Esophagus mucosa (tissue), 1 donor: ENCODE data around the gene SLX4IP. TPM values are rescaled to one million over a fixed set of nuclear protein-coding genes. Genes with fewer than 3 reads are reported as not detected.

Experiments
- ATAC-seq: fragments of 200-7000 bp; cut with Tn5 transposase; one replicate; pipeline ENCODE4 v1.9.1; 2020
- total RNA-seq: library from RNA; stranded (reverse); gene quantifications from one replicate; pipeline ENCODE4 v1.2.4, GENCODE V29; 2023
- donor health status: DM: yes; HTN: yes; CAD: no.

The SLX4IP gene
- total RNA-seq, 1 donor from 2014 or later = 5.3 TPM

DNA sequence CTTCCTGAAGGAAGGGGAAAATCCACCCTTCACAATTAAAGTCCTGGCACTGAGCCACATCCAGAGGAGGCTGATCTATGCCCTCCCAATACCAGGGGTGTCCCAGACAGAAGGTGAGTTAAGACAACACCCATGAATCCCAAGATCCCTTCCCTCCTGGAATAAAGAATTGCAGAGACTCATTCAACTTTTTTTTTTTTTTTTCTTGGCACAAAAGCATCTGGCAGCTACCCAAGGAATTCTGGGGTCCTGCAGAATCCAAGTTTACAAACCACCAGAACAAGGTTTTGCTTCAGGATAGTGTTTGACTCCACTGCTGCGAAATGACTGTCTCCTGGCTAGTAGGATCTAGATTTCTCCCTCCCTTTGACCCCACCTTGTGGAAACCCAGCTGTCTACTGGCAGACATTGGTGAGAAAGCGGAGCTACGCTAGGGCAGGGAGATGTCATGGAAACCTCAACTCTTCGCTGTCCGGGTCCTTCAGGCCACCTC lies 201.3 kb downstream of the SLX4IP start:
- no peak for ATAC-seq

DNA sequence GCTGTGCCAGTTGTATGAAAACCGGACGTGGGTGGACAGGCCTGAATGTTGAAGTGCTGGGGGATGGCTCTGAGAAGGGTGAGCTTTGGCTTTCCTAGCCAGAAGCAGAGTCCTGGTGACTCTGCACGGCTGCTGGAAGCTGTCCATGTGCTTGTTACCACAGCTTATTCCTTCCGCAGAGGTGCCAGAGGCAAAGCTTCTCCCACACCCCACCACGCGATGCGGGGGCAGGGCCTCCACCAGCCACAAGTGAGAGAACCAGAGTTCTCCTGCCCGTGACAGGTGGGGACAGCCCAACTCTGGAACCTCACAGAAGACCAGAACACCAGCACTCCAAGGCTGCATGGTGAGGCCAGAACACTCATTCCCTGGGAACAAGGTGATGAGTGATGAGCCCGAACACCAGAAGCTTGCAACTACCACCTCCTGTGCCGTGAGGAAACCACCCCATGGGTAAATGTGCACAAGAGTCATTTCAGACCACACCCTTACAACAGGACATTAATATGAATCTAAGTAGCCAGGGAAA lies 202.0 kb downstream of the SLX4IP start:
- ATAC-seq = peak; percentile 47

DNA sequence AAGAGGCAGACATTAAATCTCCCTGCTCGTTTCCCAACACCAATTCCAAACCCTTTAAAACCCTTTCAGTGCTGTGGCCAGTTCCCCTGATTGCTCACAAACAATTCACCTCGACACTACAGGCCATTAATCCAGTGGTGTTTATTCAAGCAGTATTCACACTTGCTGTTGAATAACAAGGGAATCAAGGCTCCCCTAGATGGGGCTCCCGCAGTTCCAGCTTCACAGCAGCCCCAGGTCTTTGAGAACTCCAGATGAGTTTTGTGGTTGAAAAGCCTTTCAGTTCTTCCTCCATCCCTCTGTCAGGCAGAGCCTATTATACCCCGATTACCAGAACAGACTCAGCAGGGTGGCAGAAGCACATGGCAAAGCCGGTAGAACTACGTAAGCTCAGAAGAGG lies 202.5 kb downstream of the SLX4IP start:
- ATAC-seq = no peak

DNA sequence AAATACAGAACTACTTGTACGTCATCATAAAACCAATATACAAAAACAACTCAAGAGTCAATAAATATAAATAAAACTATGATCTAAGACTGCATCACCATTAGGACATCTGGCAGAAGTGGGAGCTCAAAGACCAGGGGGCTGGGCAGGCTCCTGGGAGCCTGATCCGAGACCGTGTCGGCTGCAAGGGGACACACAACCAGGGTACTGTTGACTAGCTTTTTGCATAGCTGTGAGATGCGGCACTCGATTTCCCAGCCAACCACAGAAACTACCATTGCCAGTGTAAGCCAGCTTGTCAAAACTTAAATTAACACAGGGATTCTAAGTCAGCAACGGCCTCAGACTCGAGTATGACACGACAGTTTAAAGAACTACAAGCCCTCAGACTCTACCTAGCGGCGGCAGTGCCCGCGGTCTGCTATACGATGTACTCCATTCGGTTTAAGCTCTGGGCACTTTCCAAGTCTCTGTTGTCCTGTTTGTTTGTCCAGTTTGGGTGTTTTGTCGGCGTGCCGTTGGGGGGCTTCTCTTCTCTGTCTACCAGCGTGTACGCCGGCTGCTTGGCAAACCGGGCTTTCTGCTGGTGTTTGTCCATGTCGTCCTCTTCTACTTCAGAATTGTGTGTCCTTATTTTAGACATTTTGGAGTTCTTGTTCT lies 204.1 kb downstream of the SLX4IP start:
- ATAC-seq = no peak

DNA sequence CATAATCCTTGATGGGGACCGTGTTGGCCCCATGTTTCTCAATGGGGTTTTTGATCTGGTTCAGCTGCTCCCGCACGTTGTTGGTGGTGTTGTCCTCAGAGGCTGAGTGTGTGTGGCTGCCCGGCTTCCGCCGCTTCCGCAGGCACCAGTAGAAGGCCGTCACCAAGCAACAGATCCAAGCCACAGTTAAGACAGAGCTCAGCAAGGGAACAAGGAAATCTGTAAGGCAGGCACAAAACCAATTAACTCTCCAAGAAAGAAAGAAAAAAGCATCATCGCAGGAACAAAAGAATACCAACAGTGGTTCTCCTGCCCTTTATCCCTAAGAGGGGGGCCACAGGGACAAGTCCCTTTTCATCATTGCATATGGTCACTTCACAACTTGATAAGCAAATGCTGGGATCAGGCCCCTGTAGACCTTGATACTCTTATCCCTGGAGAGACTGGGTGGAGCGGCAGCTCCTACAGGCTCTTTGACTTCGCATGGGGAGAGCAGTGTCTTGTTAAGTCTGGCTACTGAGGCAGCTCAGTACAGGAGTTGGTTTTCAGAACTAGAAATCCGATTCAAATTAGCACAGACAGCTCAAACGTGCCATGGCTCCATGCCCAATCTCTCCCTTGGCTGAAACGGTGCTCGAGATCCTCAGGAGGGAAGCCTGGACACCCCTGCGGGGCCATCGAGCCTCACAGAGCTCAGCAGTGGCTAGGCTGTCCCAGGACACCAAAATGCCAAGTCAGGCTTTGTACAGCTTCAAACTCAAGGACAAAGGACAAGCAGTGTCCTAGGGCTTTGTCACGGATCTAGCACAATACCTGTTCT lies 204.8 kb downstream of the SLX4IP start:
- ATAC-seq = peak; percentile 0

DNA sequence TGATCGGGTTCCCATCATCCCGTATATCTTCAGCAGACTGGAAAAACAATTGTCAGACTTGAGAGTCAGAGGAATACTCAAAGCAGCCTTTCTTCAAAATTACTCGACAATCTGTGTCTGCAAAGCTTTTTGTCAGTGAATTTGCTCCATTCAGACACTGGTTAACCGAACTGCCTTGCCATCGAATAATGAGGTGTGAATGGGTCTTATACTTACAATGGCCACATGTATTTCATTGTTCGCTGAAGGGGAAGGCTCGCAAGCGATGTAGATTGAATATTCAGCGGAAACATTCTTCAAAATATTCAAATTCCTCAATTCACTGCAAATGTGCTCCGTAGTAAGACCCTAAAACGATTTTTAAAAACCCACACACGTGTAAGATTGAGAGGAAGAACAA lies 205.8 kb downstream of the SLX4IP start:
- no peak for ATAC-seq

DNA sequence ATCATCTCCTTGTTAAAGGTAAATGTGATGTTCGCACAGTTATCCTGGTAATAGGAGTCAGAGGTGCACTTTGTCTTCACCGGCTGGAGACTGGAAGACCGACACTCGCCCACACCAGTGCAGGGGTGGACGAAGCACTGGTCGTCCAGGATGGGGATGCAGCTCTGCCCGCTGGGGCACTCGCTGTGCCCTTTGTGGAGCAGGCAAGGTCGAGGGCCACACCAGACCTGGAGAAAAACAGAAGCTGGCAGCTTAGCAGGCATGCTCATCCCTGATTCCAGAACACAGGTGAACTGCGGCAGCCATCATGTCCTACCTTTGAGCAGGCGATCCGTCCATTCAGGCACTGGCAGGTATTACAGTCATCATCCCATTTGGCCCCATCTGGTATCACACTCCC lies 206.4 kb downstream of the SLX4IP start:
- peak; percentile 10 for ATAC-seq

DNA sequence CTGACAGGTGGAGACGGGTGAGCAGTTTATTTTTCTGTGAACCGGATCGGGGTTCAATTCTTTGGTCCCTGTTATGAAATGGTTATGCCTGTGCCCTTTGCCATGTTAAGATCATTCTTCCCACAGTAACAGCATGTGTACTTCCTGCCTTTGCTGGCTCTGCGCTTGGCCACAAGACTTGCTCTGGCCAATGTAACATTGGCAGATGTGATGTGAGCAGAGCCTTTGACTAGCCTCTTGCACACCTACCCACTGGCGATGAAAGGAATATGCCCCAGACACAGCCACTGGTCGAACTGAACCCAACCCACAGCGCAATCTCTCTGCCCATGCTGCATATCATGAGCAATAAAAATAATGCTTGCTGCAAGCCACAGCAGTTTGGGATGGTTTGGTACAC lies 206.8 kb downstream of the SLX4IP start:
- no peak for ATAC-seq

DNA sequence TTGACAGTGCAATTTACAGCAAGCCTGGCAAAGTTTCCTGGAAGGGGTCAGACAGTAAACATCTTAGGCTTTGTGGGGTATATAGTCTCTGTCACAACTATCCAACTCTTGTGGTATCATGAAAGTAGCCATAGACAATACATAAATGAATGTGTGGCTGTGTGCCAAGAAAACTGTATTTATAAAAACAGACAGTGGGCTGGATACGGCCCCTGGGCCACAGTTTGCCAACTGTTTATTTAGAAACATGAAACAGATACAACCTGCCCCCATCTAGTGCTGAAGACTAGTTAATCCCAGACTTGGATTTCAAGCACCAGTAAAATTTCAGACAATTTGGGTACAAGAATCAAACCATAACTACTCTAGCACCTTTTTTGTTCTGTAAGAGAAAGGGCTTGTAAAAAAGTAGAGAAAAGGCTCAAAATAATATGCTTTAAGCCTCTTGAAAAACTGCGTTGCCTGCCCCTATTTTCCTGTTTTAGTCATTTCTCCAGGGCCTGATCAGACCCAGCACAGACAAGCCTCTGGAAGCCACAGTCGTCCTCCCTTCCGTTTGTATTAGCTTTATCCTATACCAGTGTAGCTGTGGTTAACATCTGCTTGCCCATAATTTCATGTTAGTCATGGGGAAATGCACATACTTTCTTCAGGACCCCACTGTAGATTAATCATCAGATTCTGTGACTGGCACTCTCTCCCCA lies 207.9 kb downstream of the SLX4IP start:
- ATAC-seq = no peak

DNA sequence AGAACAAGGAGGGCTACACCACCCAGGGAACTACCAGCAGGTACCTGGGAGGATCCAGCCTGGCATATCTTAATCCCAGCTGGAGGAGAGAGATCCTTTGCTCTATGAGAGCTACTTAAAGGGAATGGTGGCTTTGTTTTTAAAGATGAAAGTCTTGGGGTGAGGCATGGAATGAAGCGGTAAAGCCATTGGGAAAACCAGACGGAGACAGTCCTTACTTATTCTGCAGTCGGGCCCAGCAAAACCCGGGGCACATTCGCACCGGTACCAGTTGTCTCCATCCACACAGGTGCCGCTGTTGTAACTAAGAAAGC lies 208.4 kb downstream of the SLX4IP start:
- ATAC-seq = no peak

DNA sequence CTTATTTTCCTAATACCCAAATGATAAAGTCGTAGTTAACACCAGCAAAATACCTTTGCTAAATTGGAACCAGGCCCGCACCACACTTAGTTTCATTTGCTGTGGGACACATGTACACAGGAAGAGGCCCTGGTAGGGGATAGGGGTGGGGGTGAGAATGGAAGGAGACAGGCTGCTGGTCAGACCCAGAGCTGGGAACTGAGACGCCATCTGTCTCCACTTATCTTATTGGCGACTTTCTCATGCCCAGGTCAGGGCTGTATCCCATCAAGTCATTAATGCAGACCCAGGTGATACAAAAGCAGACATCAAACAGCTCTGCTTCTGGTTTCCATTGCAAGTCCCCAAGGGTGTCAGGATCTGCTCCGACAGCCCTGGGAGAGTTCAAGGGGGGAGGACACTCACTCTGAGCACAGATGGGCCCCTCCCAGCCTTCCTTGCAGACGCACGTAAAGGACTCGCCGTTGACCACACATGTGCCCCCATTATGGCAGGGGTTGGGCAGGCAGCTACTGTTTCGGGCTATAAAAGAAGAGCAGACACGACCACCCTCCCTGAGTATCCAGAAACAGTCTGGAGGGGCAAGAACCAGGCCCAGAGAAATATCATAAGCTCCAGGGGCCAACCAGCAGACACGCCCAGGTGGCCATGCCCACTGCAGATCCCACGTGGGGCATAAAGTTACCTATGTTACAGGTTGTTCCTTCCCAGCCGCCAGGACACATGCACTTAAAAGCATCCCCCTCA lies 209.5 kb downstream of the SLX4IP start:
- ATAC-seq = no peak

DNA sequence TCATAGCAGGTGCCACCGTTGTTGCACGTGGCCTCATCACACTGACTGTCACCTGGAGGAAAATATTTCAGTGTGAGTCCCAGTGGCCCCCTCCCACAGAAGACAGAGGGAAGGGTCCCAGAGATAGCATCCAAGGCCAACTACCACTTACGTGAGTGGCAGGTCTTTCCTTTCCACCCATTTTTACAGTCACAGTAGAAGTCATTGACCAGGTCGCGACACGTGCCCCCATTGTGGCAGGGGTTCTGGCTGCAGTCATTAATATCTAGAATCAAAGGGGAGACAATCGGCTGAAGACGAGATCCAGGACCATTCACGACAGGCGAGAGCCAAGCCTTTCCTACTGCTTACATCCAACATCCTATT lies 210.1 kb downstream of the SLX4IP start:
- ATAC-seq = no peak

DNA sequence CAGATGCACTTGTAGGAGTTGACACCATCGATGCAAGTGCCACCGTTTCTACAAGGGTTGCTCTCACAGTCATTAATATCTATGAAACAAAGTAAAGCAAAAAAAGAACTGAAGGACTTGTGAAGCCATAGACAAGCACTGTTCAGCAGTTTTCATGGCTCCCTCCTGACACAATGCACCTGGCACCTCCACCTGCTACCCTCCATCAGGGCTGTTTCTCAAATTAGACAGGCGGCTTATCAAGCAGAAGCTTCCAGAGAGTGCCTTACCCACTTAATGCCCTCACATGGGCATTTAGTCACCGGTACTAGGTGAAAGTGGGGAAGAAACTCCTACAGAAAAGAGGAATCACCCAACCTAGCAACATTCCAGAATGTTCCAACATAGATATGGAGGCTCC lies 210.9 kb downstream of the SLX4IP start:
- ATAC-seq = no peak

DNA sequence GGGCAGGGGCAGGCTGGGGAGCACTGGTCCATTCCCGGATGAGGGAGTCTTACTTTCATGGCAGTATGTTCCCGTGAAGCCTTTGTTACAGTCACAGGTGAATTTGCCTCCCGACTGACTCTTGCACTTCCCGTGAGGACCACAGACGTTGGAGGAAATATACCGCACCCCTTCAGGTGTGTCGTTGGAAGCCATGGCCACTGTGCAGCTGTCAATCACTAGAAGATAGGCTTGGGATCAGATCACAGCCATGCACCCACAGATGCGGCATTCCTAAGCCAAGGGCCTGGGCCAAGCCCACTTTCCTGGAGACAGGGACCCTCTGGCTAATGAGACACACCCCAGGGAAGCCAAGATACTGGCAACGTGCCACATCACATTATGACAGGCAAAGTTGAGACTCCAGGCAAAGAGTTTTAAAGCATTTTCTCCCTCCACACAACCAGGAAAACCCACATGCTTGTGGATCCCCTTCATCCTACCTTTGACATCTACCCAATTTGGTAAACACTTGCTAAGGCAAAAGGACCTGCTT lies 211.8 kb downstream of the SLX4IP start:
- peak; percentile 6 for ATAC-seq

DNA sequence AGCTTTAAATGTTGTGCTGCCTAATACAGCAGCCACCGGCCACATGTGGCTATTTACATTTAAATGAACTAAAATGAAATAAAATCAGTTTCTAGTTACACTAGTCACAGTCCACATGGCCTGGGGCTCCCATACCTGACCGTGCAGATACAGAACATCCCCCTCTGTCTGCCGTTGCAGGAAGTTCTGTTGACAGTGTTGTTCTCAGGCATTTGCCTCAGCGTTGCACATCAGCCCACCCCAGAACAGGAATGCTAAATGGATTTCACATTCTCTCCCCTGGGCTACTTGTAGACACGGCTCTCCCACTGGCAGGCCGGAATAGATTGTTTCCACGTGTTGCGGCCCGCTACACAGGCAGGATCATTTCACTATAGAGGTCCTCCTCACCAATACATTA lies 212.4 kb downstream of the SLX4IP start:
- ATAC-seq = peak; percentile 31

DNA sequence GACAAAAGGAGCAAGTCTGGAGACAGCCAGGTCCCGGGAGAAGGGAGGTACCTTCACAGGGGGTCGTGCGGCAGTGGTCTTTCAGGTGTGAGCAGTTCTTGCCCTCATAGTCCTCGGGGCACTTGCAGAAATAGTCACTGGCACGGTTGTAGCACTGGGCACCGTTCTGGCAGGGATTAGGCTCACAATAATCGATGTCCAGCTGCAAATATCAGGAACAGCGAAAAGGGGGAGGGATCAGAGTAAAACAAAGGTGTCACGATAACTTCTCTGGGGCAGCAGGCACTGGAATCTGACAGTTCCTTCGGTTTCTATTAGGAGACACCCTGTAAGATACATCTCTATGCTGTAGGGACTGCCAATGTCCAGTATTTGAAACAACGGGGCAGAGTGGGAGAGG lies 212.8 kb downstream of the SLX4IP start:
- no peak for ATAC-seq

DNA sequence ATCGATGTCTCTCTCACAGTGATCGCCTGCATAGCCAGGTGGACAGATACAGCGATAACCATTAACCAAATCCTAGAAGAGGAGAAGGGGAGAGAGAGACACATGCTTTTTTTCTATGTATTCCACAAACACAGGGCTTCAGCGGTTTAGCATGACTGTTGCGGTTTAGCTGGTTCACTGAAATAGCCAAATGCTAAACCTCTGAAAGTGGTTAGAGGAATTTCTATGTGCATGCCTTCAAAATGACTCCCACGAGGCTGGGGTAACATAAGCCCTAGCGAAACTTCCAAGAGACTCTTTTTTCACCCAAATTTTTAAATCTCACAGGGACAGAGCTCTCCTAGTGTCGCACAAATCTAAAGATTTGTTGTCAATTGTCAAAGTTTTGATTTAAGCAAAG lies 213.5 kb downstream of the SLX4IP start:
- ATAC-seq = no peak

DNA sequence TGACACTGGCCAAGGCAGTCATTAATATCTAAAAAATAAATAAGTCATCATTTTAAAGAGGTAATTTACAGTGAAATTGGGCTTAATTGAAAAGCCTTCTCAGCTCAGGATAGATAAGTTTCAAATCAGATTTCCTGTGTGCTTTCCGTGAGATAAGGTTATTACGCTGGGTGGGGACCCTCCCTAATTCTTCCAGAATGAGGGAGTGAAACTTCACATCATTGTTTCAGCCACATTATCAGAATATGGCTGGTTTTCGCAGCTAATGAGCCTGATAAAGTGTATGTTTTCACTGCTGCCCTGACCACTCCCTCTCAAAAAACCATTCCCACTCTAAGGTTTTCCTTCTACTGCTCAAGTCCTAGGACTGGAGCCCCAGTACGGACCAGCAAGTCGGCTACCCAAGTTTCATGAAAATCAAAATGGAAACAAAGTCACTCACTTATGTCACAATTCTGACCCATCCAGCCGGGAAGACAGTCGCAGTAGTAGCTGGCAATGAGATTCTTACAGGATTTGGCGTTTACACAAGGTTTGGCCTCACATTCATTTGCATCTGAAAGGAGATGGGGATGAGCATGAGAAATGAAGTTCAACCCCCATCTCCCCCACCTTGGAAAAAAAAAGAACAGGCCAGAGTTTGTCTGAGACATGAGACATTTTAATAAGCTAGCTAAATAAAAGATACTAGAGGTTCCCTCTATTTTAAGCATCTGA lies 214.1 kb downstream of the SLX4IP start:
- no peak for ATAC-seq

DNA sequence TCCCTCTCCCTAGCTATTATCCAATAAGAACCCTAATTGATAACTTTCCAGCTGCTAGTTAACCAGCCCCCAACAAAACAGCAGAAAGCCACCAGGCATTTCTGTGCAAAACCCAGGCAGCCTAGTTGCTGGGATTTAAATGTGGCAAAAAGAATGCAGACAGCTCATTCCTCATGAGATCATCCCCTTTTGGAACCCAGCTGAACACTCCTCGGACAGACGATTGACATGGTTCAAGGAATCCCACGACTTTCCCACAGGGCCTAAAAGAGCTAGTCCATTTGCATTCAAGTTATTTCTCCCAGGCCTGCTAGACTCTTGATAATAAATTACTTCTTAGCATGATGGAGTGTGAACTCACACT lies 214.7 kb downstream of the SLX4IP start:
- no peak for ATAC-seq

DNA sequence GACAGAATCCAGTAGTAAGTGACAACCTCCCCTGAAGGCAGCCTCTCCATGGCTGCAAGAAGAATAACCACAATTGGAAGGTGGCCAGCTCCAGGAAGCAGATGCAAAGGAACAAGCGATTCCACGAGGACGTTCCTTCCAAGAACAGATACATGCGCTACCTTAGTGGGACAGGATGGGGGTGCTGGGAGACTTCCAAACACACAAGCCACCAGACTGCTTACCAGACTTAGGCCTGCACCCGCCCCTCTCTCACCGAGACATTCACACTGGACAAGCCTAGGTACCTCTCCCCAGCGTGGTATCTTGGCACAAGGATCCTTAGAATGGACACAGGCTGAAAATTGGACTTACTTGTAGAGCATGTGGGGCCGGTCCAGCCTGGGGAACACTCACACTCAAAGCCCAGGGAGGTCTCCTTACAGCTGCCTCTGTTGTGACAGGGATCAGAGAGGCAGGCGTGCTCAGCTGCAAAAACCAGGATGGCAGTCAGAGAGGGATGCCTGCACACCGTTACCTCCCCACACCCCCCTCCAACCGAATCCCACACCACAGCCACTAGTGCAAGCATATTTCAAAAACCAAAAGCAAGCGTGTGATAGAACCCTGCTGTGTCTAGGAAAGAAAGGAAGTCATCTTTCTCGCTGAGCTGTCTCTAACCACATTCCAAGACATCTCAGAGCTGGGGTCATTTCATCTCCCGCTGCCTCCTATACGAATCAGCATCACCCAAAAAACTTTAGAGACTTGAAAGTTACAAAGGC lies 216.3 kb downstream of the SLX4IP start:
- ATAC-seq = no peak

DNA sequence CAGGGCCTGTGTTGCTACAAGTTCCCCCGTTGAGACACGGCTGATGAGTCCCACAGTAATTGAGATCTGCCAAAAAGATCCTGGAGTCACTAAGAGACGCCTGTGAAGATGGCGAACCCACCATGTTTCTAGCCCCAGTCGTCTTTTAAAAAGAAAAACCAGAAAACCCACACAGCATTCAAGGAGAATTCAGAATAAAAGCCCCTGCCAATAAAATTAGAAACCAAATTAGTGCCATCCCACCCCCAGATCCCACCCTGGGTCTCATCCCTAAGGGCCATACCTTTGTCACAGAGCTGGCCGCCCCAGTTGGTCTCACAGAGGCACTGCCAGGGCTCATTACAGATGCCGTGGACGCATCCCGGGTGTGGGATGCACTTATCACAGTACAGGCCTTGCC lies 217.1 kb downstream of the SLX4IP start:
- no peak for ATAC-seq
